Smooth muscle cell of the umbilical artery (primary cell): ENCODE data around the gene ZFYVE16. TPM values are rescaled to one million over a fixed set of nuclear protein-coding genes. Genes with fewer than 3 reads are reported as not detected.

Source experiments
- total RNA-seq: library from RNA; depleted of rRNA; stranded (reverse); fragments of >200 nt; gene quantifications from 2 replicates; pipeline ENCODE4 v1.2.3, GENCODE V29; 2014

Gene ZFYVE16
- total RNA-seq, result 31.8 and 37.9 TPM in 2 replicates

DNA sequence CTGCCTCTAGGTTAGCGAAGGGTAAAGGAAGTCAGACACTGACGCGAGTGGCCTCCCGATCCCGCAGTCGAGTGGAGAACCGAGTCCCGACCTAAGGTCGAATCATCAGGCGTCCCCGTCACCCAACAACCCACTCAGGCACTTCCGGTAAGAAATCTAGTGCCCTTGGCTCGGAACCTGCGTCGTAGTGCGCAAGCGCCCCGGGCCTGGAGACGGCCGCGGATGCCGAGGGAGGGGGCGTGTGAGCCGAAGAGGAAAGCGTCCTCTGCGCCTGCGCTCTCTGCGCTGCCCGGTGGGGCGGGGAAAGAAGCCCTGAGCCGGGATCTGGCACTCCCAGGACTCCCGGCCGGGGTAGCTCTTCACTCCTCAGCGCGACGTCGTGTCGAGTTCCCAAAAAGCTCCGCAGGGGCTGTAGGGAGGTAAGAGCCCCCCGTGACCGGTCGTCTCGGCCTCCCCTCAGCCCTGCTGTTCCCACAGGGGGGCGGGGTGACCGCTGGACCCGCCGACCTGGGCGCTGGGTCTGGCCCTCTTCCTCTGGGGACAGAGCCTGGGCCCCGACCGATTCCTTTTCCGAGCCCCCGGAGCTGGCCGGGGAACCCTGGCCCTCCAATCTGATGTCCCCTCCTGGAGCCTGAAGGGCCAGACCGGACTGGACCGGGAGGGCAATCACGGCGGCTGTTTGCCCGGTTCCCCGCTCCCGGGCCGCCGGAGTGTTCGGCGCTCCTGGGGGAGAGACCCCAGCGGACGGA, at the start of gene ZFYVE16:
Gene ZFYVE16, plus strand, starts transcription at position 330 of the 749 bp plus-strand sequence. CDS start 26,084 bp downstream, outside the sequence.

DNA sequence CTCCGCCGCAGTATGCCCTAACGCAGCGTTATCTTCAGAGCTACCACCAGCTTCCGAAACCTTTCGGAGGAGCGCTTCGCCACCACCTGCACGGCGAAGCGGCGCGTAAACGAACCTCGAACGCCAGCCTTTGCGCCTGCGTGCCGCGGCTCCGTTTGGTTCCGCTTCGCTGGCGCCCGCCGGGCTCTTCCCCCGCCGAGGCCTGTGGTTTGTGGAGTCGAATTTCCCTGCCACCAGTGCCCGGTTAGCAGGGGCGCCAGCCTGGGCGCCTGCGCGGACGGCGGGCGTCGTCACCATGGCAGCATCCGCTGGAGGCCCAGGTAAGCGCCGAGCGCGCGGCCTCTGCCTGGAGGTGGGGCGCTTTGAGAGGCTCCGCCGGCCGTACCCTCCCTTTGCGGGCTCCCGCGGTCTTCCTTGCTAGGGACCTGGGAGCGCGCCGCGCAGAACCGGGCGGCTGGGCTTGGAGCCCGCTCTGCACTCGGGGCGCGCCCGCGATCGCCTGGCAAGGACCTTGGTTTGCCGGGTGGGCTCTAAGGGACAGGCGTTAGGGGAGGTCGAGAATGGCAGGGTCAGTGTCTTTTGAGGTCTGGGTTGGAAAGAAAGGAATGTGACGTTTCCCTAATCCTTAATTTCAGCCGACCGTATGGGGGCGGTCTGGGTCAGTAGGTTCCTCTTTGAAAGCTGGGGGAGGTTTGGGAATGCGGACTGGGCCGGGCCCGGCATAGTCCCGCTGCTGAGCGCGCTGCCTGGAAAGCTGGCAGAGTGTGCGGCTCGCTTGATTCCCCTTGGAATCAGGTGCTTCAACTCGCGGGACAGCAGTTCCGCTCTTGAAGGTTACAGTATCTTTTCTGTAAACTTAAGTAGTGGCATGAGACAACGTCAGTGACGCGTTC, 80.2 kb downstream of the ZFYVE16 start, which contains the start of gene FAM151B:
Gene FAM151B, plus strand, starts transcription at position 272 of the 893 bp plus-strand sequence. Its CDS starts 24 bp downstream, at position 296.

Other genes starting within 250 kb of the ZFYVE16 start
- 9.5 and 15.0 TPM in 2 replicates for gene SERINC5, start 152.0 kb upstream of the ZFYVE16 start, total RNA-seq
- gene SPZ1, start 88.1 kb upstream of the ZFYVE16 start, total RNA-seq, result not detected in 2 replicates
- 4.6 and 11.3 TPM in 2 replicates for gene FAM151B, start 80.0 kb downstream of the ZFYVE16 start, total RNA-seq
- gene ANKRD34B, start 162.2 kb downstream of the ZFYVE16 start, total RNA-seq, result not detected in 2 replicates
- 19.9 and 25.6 TPM in 2 replicates for gene MSH3, start 246.6 kb downstream of the ZFYVE16 start, total RNA-seq
- 8.0 and 14.8 TPM in 2 replicates for gene DHFR, start 246.9 kb downstream of the ZFYVE16 start, total RNA-seq